ENCODE results near the gene ZNF764.

- TF ChIP-seq, protein P1, sequence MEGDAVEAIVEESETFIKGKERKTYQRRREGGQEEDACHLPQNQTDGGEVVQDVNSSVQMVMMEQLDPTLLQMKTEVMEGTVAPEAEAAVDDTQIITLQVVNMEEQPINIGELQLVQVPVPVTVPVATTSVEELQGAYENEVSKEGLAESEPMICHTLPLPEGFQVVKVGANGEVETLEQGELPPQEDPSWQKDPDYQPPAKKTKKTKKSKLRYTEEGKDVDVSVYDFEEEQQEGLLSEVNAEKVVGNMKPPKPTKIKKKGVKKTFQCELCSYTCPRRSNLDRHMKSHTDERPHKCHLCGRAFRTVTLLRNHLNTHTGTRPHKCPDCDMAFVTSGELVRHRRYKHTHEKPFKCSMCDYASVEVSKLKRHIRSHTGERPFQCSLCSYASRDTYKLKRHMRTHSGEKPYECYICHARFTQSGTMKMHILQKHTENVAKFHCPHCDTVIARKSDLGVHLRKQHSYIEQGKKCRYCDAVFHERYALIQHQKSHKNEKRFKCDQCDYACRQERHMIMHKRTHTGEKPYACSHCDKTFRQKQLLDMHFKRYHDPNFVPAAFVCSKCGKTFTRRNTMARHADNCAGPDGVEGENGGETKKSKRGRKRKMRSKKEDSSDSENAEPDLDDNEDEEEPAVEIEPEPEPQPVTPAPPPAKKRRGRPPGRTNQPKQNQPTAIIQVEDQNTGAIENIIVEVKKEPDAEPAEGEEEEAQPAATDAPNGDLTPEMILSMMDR (conservative IDR thresholded peaks at IDR 0.05; ENCODE audit: low read depth in 2 of 2): no peak
- TF ChIP-seq POLR2AphosphoS5 (IDR thresholded peaks at IDR 0.05; ENCODE audit: low read depth) (no peak), REST (IDR thresholded peaks at IDR 0.05; ENCODE audit: unreplicated experiment) (no peak), ZNF114 (CRISPR knock-in tag; IDR thresholded peaks at IDR 0.05) (no peak), ZNF331 (CRISPR knock-in tag; IDR thresholded peaks at IDR 0.05; ENCODE audit: low read depth) (no peak), EZH2 (IDR thresholded peaks at IDR 0.05; ENCODE audit: low read depth, unreplicated experiment) (no peak), EZH2phosphoT487 (IDR thresholded peaks at IDR 0.05; ENCODE audit: unreplicated experiment) (no peak), JUNB (IDR thresholded peaks at IDR 0.05; ENCODE audit: unreplicated experiment) (no peak), CREB1 (CRISPR knock-in tag; IDR thresholded peaks at IDR 0.05; ENCODE audit: low read depth) (no peak), NANOG (IDR thresholded peaks at IDR 0.05; ENCODE audit: borderline replicate concordance) (no peak), ZNF462 (CRISPR knock-in tag; IDR thresholded peaks at IDR 0.05) (no peak), STAT1 (IDR thresholded peaks at IDR 0.05; ENCODE audit: unreplicated experiment) (no peak), ETS1 (IDR thresholded peaks at IDR 0.05) (no peak)
Observed at GRCh38 chr16:30546115-30546514, 12.1 kb downstream of the ZNF764 start.

Measured in GM23338 (cell line).